K562 (cell line): ENCODE results near the gene INHBE. TPM values are rescaled to one million over a fixed set of nuclear protein-coding genes. Genes with fewer than 3 reads are reported as not detected.

ENCODE experiments used
- FOXM1 ChIP-seq, 2 experiments: fragments of 450-650 bp in 1 of 2; sonication (generic) in 1 of 2; formaldehyde crosslinking in 1 of 2; IDR thresholded peaks; 2 replicates each; pipeline versions ENCODE4 v1.6.1 to v1.9.0; 2017 to 2022; ENCODE audit warnings: low read depth in 2 of 2, mild to moderate bottlenecking in 2 of 2, missing genetic modification reagents in 1 of 2, moderate library complexity in 1 of 2
- FUS ChIP-seq: fragments of 200-400 bp; formaldehyde crosslinking; optimal IDR thresholded peaks from 2 replicates; pipeline ENCODE3; 2017; ENCODE audit warnings: low read depth, low read length
- HEY1 ChIP-seq: fragments of 250-450 bp; sonication (Bioruptor Pico); IDR thresholded peaks from 2 replicates; pipeline ENCODE4 v1.5.0; 2020; ENCODE audit warnings: mild to moderate bottlenecking, moderate library complexity, borderline replicate concordance
- HLTF ChIP-seq: fragments of 450-650 bp; IDR thresholded peaks from 2 replicates; pipeline ENCODE4 v1.6.1; 2016
- MBD2 ChIP-seq: sonication (generic); IDR thresholded peaks from 2 replicates; pipeline ENCODE4 v1.6.1; 2016; ENCODE audit warnings: low read depth, borderline replicate concordance
- MYC ChIP-seq, 2 experiments: fragments of 250-450 bp in 1 of 2; sonication (Bioruptor Pico) in 1 of 2; IDR thresholded peaks; 2 replicates each; pipeline versions ENCODE4 v1.5.1 to v1.6.1; 2012 to 2021; ENCODE audit warnings: low read depth in 2 of 2, borderline replicate concordance in 1 of 2, improper control_type of control experiment in 1 of 2, low read length in 1 of 2, mild to moderate bottlenecking in 1 of 2, moderate library complexity in 1 of 2
- NR2C1 ChIP-seq, 2 experiments: fragments of 450-650 bp; IDR thresholded peaks; 2 replicates each; pipeline ENCODE4 v1.6.1; 2017; ENCODE audit warnings: mild to moderate bottlenecking in 2 of 2, antibody characterized with exemption in 1 of 2, inconsistent platforms in 1 of 2, missing compliant biosample characterization in 1 of 2, missing genetic modification characterization in 1 of 2
- NR2C2 ChIP-seq, 2 experiments: fragments of 200-800 bp in 1 of 2; sonication (Bioruptor generic) in 1 of 2; sonication (generic) in 1 of 2; formaldehyde crosslinking in 1 of 2; IDR thresholded peaks; 2 replicates each; pipeline versions ENCODE4 v1.6.1 to v1.8.0; 2016 to 2022; ENCODE audit warnings: mild to moderate bottlenecking in 1 of 2, missing compliant biosample characterization in 1 of 2, missing genetic modification characterization in 1 of 2, missing genetic modification reagents in 1 of 2
- polyA plus RNA-seq, 8 experiments: library from polyadenylated mRNA; depleted of rRNA in 4 of 8; stranded (reverse) in 5 of 8; unstranded in 3 of 8; fragments of >200 nt; fragmentation: Nextera tagmentation in 2 of 8; fragmentation: Illumina TruSeq in 1 of 8; extraction: Ambion mirVana in 2 of 8; extraction: Trizol in 1 of 8; gene quantifications; 2 replicates each; pipeline versions ENCODE4 v1.2.1 to v1.2.3, GENCODE V29; 2011 to 2014; ENCODE audit warnings: inconsistent platforms in 1 of 8, missing spikeins in 1 of 8
- total RNA-seq, 7 experiments: library from RNA; depleted of rRNA in 6 of 7; stranded (reverse); fragments of >200 nt in 6 of 7; fragmentation: Illumina TruSeq in 2 of 7; extraction: Trizol in 2 of 7; gene quantifications; 2 replicates each; pipeline versions ENCODE4 v1.2.1 to v1.2.3, GENCODE V29; 2011 to 2021; ENCODE audit warnings: low replicate concordance in 1 of 7
- TF ChIP-seq, protein P1 (sequence below): sonication (generic); formaldehyde crosslinking; IDR thresholded peaks from 2 replicates; pipeline ENCODE4 v1.8.1; 2023; ENCODE audit warnings: mild to moderate bottlenecking, missing genetic modification reagents, moderate library complexity
- TF ChIP-seq, protein P2 (sequence below): fragments of 250-450 bp; sonication (Bioruptor Pico); IDR thresholded peaks from 2 replicates; pipeline ENCODE4 v1.4.0; 2020
- TF ChIP-seq, protein P3 (sequence below): sonication (generic); formaldehyde crosslinking; IDR thresholded peaks from 2 replicates; pipeline ENCODE4 v1.8.1; 2023; ENCODE audit warnings: mild to moderate bottlenecking, missing genetic modification reagents
- TF ChIP-seq, protein P4 (sequence below): fragments of 250-450 bp; sonication (Bioruptor Pico); IDR thresholded peaks from 2 replicates; pipeline ENCODE4 v1.4.0; 2020; ENCODE audit warnings: mild to moderate bottlenecking
- TF ChIP-seq, protein P5 (sequence below): fragments of 250-450 bp; sonication (Bioruptor Pico); IDR thresholded peaks from 2 replicates; pipeline ENCODE4 v1.9.0; 2021; ENCODE audit warnings: mild to moderate bottlenecking

The INHBE gene
- total and polyA plus RNA-seq, 9 of the 15 experiments (the other 6 are each of a cell fraction or from before 2014, with no cell fraction given): 0.94 to 9.9 (median 7.3) TPM

DNA sequence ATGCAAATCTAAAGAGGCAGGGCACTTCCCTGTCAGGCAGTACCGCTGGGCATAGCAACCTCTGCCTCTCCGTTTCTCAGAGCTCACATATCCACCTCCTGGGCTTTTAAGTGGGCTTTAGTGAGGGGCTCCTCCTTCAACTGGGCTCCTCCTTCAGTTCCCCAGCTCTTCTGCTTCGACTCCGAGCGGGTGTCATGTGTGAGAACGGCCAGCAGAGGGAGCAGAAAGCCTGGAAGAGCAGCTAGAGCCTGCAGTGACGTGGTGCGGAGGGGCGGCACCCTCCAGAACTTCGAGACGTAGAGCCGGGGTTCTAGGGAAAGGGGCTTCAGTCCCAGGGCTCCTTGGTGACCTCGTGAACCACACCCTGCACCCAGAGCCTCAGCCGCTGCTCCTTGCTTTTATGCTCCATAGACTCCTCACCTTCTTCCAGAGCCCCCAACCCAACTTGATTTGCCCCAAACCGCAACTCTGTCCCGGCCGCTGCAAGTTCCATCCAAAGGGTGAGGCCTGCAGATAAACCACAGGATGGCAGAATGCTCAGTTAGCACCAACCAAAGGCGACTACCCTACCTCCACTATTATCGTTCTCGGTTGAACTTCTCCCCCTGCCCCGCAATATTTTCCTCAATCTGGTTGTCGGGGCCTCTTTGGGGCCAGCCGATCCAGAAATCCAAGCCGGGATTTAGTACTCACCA, 4.1 kb downstream of the INHBE start (continued):
- TF ChIP-seq, protein P1, sequence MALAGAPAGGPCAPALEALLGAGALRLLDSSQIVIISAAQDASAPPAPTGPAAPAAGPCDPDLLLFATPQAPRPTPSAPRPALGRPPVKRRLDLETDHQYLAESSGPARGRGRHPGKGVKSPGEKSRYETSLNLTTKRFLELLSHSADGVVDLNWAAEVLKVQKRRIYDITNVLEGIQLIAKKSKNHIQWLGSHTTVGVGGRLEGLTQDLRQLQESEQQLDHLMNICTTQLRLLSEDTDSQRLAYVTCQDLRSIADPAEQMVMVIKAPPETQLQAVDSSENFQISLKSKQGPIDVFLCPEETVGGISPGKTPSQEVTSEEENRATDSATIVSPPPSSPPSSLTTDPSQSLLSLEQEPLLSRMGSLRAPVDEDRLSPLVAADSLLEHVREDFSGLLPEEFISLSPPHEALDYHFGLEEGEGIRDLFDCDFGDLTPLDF: 0 out of 2 replicates have a peak, but pooled peaks have one; percentile 39
- TF ChIP-seq MBD2 (peak; percentile 39; the same call in 1 of the 2 replicates), FOXM1 (IDR thresholded peaks at IDR 0.05; ENCODE audit: low read depth) (peak; percentile 79), FOXM1 (CRISPR knock-in tag; IDR thresholded peaks at IDR 0.05; ENCODE audit: low read depth) (no peak), MYC (IDR thresholded peaks at IDR 0.05; ENCODE audit: low read depth, low read length) (peak; percentile 40), MYC (CRISPR knock-in tag; IDR thresholded peaks at IDR 0.05; ENCODE audit: borderline replicate concordance, low read depth) (no peak), HLTF (0 out of 2 replicates have a peak, but pooled peaks have one; percentile 21), NR2C1 (IDR thresholded peaks at IDR 0.05) (peak; percentile 28; the same call in 1 of the 2 replicates), NR2C1 (tag; IDR thresholded peaks at IDR 0.05) (no peak), NR2C2 (CRISPR knock-in tag; IDR thresholded peaks at IDR 0.05) (0 out of 2 replicates have a peak, but pooled peaks have one; percentile 29), NR2C2 (tag; IDR thresholded peaks at IDR 0.05) (peak; percentile 8; the same call in 1 of the 2 replicates), HEY1 (CRISPR knock-in tag) (no peak), FUS (no peak)
- TF ChIP-seq, protein P2, sequence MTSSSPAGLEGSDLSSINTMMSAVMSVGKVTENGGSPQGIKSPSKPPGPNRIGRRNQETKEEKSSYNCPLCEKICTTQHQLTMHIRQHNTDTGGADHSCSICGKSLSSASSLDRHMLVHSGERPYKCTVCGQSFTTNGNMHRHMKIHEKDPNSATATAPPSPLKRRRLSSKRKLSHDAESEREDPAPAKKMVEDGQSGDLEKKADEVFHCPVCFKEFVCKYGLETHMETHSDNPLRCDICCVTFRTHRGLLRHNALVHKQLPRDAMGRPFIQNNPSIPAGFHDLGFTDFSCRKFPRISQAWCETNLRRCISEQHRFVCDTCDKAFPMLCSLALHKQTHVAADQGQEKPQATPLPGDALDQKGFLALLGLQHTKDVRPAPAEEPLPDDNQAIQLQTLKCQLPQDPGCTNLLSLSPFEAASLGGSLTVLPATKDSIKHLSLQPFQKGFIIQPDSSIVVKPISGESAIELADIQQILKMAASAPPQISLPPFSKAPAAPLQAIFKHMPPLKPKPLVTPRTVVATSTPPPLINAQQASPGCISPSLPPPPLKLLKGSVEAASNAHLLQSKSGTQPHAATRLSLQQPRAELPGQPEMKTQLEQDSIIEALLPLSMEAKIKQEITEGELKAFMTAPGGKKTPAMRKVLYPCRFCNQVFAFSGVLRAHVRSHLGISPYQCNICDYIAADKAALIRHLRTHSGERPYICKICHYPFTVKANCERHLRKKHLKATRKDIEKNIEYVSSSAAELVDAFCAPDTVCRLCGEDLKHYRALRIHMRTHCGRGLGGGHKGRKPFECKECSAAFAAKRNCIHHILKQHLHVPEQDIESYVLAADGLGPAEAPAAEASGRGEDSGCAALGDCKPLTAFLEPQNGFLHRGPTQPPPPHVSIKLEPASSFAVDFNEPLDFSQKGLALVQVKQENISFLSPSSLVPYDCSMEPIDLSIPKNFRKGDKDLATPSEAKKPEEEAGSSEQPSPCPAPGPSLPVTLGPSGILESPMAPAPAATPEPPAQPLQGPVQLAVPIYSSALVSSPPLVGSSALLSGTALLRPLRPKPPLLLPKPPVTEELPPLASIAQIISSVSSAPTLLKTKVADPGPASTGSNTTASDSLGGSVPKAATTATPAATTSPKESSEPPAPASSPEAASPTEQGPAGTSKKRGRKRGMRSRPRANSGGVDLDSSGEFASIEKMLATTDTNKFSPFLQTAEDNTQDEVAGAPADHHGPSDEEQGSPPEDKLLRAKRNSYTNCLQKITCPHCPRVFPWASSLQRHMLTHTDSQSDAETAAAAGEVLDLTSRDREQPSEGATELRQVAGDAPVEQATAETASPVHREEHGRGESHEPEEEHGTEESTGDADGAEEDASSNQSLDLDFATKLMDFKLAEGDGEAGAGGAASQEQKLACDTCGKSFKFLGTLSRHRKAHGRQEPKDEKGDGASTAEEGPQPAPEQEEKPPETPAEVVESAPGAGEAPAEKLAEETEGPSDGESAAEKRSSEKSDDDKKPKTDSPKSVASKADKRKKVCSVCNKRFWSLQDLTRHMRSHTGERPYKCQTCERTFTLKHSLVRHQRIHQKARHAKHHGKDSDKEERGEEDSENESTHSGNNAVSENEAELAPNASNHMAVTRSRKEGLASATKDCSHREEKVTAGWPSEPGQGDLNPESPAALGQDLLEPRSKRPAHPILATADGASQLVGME: 0 out of 2 replicates have a peak, but pooled peaks have one; percentile 59
- TF ChIP-seq, protein P3, sequence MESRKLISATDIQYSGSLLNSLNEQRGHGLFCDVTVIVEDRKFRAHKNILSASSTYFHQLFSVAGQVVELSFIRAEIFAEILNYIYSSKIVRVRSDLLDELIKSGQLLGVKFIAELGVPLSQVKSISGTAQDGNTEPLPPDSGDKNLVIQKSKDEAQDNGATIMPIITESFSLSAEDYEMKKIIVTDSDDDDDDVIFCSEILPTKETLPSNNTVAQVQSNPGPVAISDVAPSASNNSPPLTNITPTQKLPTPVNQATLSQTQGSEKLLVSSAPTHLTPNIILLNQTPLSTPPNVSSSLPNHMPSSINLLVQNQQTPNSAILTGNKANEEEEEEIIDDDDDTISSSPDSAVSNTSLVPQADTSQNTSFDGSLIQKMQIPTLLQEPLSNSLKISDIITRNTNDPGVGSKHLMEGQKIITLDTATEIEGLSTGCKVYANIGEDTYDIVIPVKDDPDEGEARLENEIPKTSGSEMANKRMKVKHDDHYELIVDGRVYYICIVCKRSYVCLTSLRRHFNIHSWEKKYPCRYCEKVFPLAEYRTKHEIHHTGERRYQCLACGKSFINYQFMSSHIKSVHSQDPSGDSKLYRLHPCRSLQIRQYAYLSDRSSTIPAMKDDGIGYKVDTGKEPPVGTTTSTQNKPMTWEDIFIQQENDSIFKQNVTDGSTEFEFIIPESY (CRISPR knock-in tag): 0 out of 2 replicates have a peak, but pooled peaks have one; percentile 10
- TF ChIP-seq, protein P4, sequence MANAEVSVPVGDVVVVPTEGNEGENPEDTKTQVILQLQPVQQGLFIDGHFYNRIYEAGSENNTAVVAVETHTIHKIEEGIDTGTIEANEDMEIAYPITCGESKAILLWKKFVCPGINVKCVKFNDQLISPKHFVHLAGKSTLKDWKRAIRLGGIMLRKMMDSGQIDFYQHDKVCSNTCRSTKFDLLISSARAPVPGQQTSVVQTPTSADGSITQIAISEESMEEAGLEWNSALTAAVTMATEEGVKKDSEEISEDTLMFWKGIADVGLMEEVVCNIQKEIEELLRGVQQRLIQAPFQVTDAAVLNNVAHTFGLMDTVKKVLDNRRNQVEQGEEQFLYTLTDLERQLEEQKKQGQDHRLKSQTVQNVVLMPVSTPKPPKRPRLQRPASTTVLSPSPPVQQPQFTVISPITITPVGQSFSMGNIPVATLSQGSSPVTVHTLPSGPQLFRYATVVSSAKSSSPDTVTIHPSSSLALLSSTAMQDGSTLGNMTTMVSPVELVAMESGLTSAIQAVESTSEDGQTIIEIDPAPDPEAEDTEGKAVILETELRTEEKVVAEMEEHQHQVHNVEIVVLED: 0 out of 2 replicates have a peak, but pooled peaks have one; percentile 3
- TF ChIP-seq, protein P5, sequence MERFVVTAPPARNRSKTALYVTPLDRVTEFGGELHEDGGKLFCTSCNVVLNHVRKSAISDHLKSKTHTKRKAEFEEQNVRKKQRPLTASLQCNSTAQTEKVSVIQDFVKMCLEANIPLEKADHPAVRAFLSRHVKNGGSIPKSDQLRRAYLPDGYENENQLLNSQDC (CRISPR knock-in tag): no peak
